CD14-positive monocyte (primary cell): ENCODE results near the gene CTR9. TPM values are rescaled to one million over a fixed set of nuclear protein-coding genes. Genes with fewer than 3 reads are reported as not detected.

Experiments used
- DNase-seq, 3 donors: peaks; one replicate each; pipeline ENCODE4 v3.0.0-alpha.2; 2011 to 2022
- H2AFZ ChIP-seq: 2 replicates; pipeline ENCODE4 v1.6.0; 2012; ENCODE audit warnings: mild to moderate bottlenecking, low read depth, low read length, inconsistent platforms; ENCODE audit not compliant: insufficient read depth, poor library complexity, severe bottlenecking
- H3K27ac ChIP-seq, 2 donors: 1 replicate in 1 of 2; 2 replicates in 1 of 2; pipeline ENCODE4 v1.5.1; 2012 to 2013; ENCODE audit warnings: low read length in 2 of 2, control low read depth in 1 of 2, inconsistent platforms in 1 of 2, low read depth in 1 of 2, mild to moderate bottlenecking in 1 of 2
- H3K27me3 ChIP-seq, 2 donors: one replicate each; pipeline versions ENCODE4 v1.6.0 to v1.6.1; 2011 to 2013; ENCODE audit warnings: low read length in 2 of 2; ENCODE audit not compliant: control insufficient read depth in 2 of 2, insufficient read depth in 2 of 2
- H3K36me3 ChIP-seq, 2 donors: replicated peaks in 1 of 2; 1 replicate in 1 of 2; 2 replicates in 1 of 2; pipeline versions ENCODE4 v1.5.1 to v1.6.1; 2012 to 2013; ENCODE audit warnings: low read length in 2 of 2, control low read depth in 1 of 2, inconsistent platforms in 1 of 2, mild to moderate bottlenecking in 1 of 2; ENCODE audit not compliant: insufficient read depth in 2 of 2, control insufficient read depth in 1 of 2
- H3K4me1 ChIP-seq, 2 donors: 1 replicate in 1 of 2; 2 replicates in 1 of 2; pipeline versions ENCODE4 v1.5.1 to v1.6.1; 2012 to 2013; ENCODE audit warnings: low read length in 2 of 2, control low read depth in 1 of 2, inconsistent platforms in 1 of 2, mild to moderate bottlenecking in 1 of 2, moderate library complexity in 1 of 2; ENCODE audit not compliant: insufficient read depth in 2 of 2, control insufficient read depth in 1 of 2
- H3K4me2 ChIP-seq: replicated peaks from 2 replicates; pipeline ENCODE3; 2012; ENCODE audit warnings: low read length, moderate library complexity, mild to moderate bottlenecking; ENCODE audit not compliant: poor library complexity, severe bottlenecking; ENCODE audit errors: extremely low read depth
- H3K4me3 ChIP-seq, 3 experiments: fragments of 200-600 bp in 1 of 3; sonication (generic) in 1 of 3; replicated peaks in 1 of 3; 1 replicate in 2 of 3; 2 replicates in 1 of 3; pipeline ENCODE4 v1.5.1; 2011 to 2013; ENCODE audit warnings: low read length in 3 of 3, mild to moderate bottlenecking in 3 of 3, control low read depth in 2 of 3, low read depth in 2 of 3, inconsistent platforms in 1 of 3, moderate library complexity in 1 of 3
- H3K79me2 ChIP-seq: 2 replicates; pipeline ENCODE4 v1.6.0; 2012; ENCODE audit warnings: mild to moderate bottlenecking, control low read depth, inconsistent platforms, low read length, moderate library complexity; ENCODE audit not compliant: insufficient read depth
- H3K9ac ChIP-seq: 2 replicates; pipeline ENCODE4 v1.6.0; 2017; ENCODE audit warnings: low read length, mild to moderate bottlenecking; ENCODE audit not compliant: insufficient read depth, poor library complexity, severe bottlenecking
- H3K9me3 ChIP-seq, 2 donors: replicated peaks in 1 of 2; 1 replicate in 1 of 2; 2 replicates in 1 of 2; pipeline versions ENCODE4 v1.5.1 to v1.6.1; 2012 to 2013; ENCODE audit warnings: low read length in 2 of 2, control low read depth in 1 of 2; ENCODE audit not compliant: control insufficient read depth in 1 of 2, insufficient read depth in 1 of 2
- H4K20me1 ChIP-seq: 2 replicates; pipeline ENCODE4 v1.6.0; 2012; ENCODE audit warnings: mild to moderate bottlenecking, low read length, control low read depth, moderate library complexity; ENCODE audit not compliant: insufficient read depth
- H3K27ac Mint-ChIP-seq, 7 donors: one replicate each; pipeline ENCODE4 v1.8.0; 2020; ENCODE audit warnings: mild to moderate bottlenecking in 7 of 7, mixed read lengths in 7 of 7, moderate library complexity in 6 of 7, inconsistent platforms in 2 of 7
- H3K27me3 Mint-ChIP-seq, 3 donors: one replicate each; pipeline ENCODE4 v1.8.0; 2021 to 2022; ENCODE audit warnings: low read depth in 3 of 3, mild to moderate bottlenecking in 3 of 3, mixed read lengths in 3 of 3, moderate library complexity in 3 of 3, inconsistent platforms in 1 of 3
- H3K36me3 Mint-ChIP-seq, 2 donors: one replicate each; pipeline ENCODE4 v1.8.0; 2020; ENCODE audit warnings: mixed read lengths in 2 of 2, inconsistent platforms in 1 of 2, mild to moderate bottlenecking in 1 of 2
- H3K4me1 Mint-ChIP-seq: one replicate; pipeline ENCODE4 v1.8.0; 2020; ENCODE audit warnings: mild to moderate bottlenecking, mixed read lengths
- H3K4me3 Mint-ChIP-seq, 2 donors: one replicate each; pipeline ENCODE4 v1.8.0; 2020; ENCODE audit warnings: mild to moderate bottlenecking in 2 of 2, mixed read lengths in 2 of 2, moderate library complexity in 1 of 2
- H3K9me3 Mint-ChIP-seq, 7 donors: one replicate each; pipeline ENCODE4 v1.8.0; 2020 to 2022; ENCODE audit warnings: mixed read lengths in 7 of 7, mild to moderate bottlenecking in 6 of 7, moderate library complexity in 6 of 7, inconsistent platforms in 2 of 7
- WGBS: methylation state at CpG from one replicate; pipeline ENCODE4 v1.1.5; 2013; ENCODE audit warnings: missing lambda C conversion rate; ENCODE audit not compliant: insufficient coverage; 5-methylcytosine and 5-hydroxymethylcytosine counted together
- intact Hi-C, 2 donors: fragments of 100-400 bp; cut with micrococcal nuclease; formaldehyde crosslinking; loops; one replicate each; pipeline versions ENCODE4 v1.15.0 to v1.15.1; 2023
- polyA plus RNA-seq, 3 donors: library from polyadenylated mRNA; depleted of rRNA in 1 of 3; unstranded in 2 of 3; stranded (reverse) in 1 of 3; fragments of 300-500 nt in 2 of 3; fragments of >200 nt in 1 of 3; fragmentation: Illumina TruSeq in 2 of 3; gene quantifications; 1 replicate in 2 of 3; 2 replicates in 1 of 3; pipeline ENCODE4 v1.2.3, GENCODE V29; 2012 to 2021
- TF ChIP-seq, protein P1 (sequence below): fragments of 200-600 bp; IDR thresholded peaks from one replicate; pipeline ENCODE4 v1.8.0; 2022; ENCODE audit warnings: antibody characterized with exemption, mild to moderate bottlenecking

The CTR9 gene
- polyA plus RNA-seq, 3 donors: 5.0 to 37.5 (median 18.3) TPM

DNA sequence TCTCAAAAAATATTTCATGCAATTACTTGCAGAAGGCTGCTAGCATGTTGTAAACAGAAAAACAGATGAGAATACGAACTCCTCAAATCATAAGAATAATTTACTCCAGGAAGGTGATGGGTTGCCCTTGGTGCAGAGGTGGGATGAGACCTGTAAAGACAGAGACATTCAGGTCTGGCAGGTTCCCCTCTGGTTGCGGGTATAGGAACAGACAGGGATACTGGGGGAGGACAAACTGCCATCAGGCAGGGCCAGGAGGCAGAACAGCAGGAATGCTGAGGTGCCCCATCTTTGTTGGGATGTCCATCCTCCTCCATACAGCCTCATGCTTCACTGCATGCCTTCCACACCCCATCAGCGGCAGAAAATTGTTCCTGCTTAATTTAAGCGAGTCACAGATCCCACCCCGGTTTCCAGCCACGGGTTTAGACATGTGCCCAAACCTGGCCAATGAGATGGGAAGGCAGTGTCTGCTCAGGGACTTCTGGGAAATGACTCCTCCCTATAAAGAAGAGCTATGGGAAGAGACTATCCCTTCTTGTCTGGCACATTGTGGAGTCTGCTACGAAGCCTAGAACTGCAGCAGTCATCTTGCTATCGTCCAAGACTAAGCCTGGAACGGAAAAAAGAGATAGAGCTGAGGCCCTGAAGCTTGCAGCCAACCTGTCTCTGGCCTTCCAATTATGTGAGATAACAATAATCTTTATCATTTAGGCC, 34.3 kb upstream of the CTR9 start:
- 100% methylated on average over 1 of the region's 9 CpGs for WGBS
- H3K4me2 ChIP-seq: no peak overlapping the region
- intact Hi-C loops: no loop called here
- H3K4me1 ChIP-seq: no peaks in the 10 kb centered on the region
- TF ChIP-seq, protein P1, sequence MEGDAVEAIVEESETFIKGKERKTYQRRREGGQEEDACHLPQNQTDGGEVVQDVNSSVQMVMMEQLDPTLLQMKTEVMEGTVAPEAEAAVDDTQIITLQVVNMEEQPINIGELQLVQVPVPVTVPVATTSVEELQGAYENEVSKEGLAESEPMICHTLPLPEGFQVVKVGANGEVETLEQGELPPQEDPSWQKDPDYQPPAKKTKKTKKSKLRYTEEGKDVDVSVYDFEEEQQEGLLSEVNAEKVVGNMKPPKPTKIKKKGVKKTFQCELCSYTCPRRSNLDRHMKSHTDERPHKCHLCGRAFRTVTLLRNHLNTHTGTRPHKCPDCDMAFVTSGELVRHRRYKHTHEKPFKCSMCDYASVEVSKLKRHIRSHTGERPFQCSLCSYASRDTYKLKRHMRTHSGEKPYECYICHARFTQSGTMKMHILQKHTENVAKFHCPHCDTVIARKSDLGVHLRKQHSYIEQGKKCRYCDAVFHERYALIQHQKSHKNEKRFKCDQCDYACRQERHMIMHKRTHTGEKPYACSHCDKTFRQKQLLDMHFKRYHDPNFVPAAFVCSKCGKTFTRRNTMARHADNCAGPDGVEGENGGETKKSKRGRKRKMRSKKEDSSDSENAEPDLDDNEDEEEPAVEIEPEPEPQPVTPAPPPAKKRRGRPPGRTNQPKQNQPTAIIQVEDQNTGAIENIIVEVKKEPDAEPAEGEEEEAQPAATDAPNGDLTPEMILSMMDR: no peak
- Mint-ChIP-seq H3K27me3 (peaks cover 19 to 46% (median 22%) of the 10 kb centered on the region in 3 donors), H3K9me3 (peaks cover 0 to 4% (median 2%) of the 10 kb centered on the region in 7 donors), H3K4me1 (no peaks in the 10 kb centered on the region), H3K36me3 (peaks cover 0 to 1% of the 10 kb centered on the region in 2 donors), H3K27ac (no peak overlapping the region), H3K4me3 (peak overlapping the region in 1 of 2 donors; percentile 23)
- H4K20me1 ChIP-seq: no peaks in the 10 kb centered on the region
- DNase-seq: no peak
- no peak overlapping the region for H3K27ac ChIP-seq
- no peaks in the 10 kb centered on the region for H3K9me3 ChIP-seq
- H3K36me3 ChIP-seq: no peaks in the 10 kb centered on the region
- no peak overlapping the region for H3K9ac ChIP-seq
- no peak overlapping the region for H3K4me3 ChIP-seq
- H3K79me2 ChIP-seq: no peaks in the 10 kb centered on the region
- no peak overlapping the region for H2AFZ ChIP-seq
- peaks cover 10 to 17% of the 10 kb centered on the region in 2 donors for H3K27me3 ChIP-seq

DNA sequence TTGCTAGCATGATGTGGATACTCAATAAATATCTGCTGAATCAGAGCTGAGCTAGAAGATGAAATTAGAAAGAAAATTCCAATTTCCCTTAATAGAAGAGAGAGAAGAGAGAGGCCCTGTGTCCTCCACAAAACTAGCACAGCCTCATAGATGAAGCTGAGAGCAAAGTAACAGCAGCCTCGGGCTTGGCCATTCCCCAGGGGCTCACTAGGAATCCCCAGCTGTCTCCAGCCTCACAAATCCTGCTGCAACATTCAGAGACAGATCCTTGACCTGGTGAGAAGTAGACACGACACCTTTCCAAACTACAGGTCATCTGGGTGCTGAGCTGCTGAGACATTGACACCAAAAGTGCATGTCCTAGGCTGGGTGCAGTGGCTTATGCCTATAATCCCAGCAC, 31.4 kb upstream of the CTR9 start:
- no peaks in the 10 kb centered on the region for H3K36me3 ChIP-seq
- H3K79me2 ChIP-seq: no peaks in the 10 kb centered on the region
- H3K27ac Mint-ChIP-seq: no peak overlapping the region
- peaks cover 35 to 36% of the 10 kb centered on the region in 2 donors for H3K27me3 ChIP-seq
- 94% methylated on average over 2 of the region's 2 CpGs for WGBS
- DNase-seq: no peak
- no peaks in the 10 kb centered on the region for H4K20me1 ChIP-seq
- H3K4me3 ChIP-seq: no peak overlapping the region
- H3K4me1 ChIP-seq: peaks cover 3 to 7% of the 10 kb centered on the region in 2 donors
- H3K27ac ChIP-seq: no peak overlapping the region
- H3K4me3 Mint-ChIP-seq: peak overlapping the region in 1 of 2 donors; percentile 46
- H3K9me3 ChIP-seq: no peaks in the 10 kb centered on the region
- H3K4me1 Mint-ChIP-seq: peaks cover 9% of the 10 kb centered on the region
- TF ChIP-seq, protein P1: no peak
- intact Hi-C loops: loop anchor here in 1 of 2 donors (10.0 kb wide), 1 partner anchor 45 kb away; no protein-coding TSS in a partner anchor
- H3K27me3 Mint-ChIP-seq: peaks cover 47 to 74% (median 49%) of the 10 kb centered on the region in 3 donors
- H2AFZ ChIP-seq: no peak overlapping the region
- H3K9me3 Mint-ChIP-seq: peaks cover 0 to 10% (median 3%) of the 10 kb centered on the region in 7 donors
- H3K9ac ChIP-seq: no peak overlapping the region
- no peak overlapping the region for H3K4me2 ChIP-seq
- H3K36me3 Mint-ChIP-seq: peaks cover 4 to 9% of the 10 kb centered on the region in 2 donors
